GM23248 (cell line): ENCODE measurements around the gene TOR1AIP2. TPM values are rescaled to one million over a fixed set of nuclear protein-coding genes. Genes with fewer than 3 reads are reported as not detected.

Experiments
- DNase-seq: peaks from one replicate; pipeline ENCODE4 v3.0.0-alpha.2; 2015
- H2AFZ ChIP-seq: fragments of 200-600 bp; sonication (generic); 2 replicates; pipeline ENCODE4 v1.6.1; 2016; ENCODE audit warnings: antibody characterized with exemption
- H3F3A ChIP-seq: fragments of 200-600 bp; sonication (generic); 2 replicates; pipeline ENCODE4 v1.6.1; 2016; ENCODE audit warnings: mild to moderate bottlenecking, antibody characterized with exemption, mixed run types; ENCODE audit not compliant: insufficient read depth
- H3K27ac ChIP-seq: fragments of 200-600 bp; sonication (generic); 2 replicates; pipeline ENCODE4 v1.5.1; 2016; ENCODE audit warnings: mild to moderate bottlenecking
- H3K27me3 ChIP-seq: fragments of 200-600 bp; sonication (generic); replicated peaks from 2 replicates; pipeline ENCODE4 v1.6.1; 2016; ENCODE audit warnings: mild to moderate bottlenecking; ENCODE audit not compliant: insufficient read depth
- H3K36me3 ChIP-seq: fragments of 200-600 bp; sonication (generic); 2 replicates; pipeline ENCODE4 v1.6.1; 2016; ENCODE audit warnings: low read depth, mild to moderate bottlenecking
- H3K4me1 ChIP-seq: fragments of 200-600 bp; sonication (generic); 2 replicates; pipeline ENCODE4 v1.6.1; 2016; ENCODE audit warnings: mild to moderate bottlenecking; ENCODE audit not compliant: insufficient read depth
- H3K4me2 ChIP-seq: fragments of 200-600 bp; sonication (generic); one replicate; pipeline ENCODE4 v1.6.1; 2016; ENCODE audit warnings: mild to moderate bottlenecking; ENCODE audit not compliant: unreplicated experiment
- H3K4me3 ChIP-seq: fragments of 200-600 bp; sonication (generic); 2 replicates; pipeline ENCODE4 v1.5.1; 2016; ENCODE audit warnings: mild to moderate bottlenecking
- H3K79me2 ChIP-seq: fragments of 200-600 bp; sonication (generic); 2 replicates; pipeline ENCODE4 v1.6.1; 2016; ENCODE audit warnings: mild to moderate bottlenecking; ENCODE audit not compliant: insufficient read depth
- H3K9ac ChIP-seq: fragments of 200-600 bp; sonication (generic); 2 replicates; pipeline ENCODE4 v1.6.1; 2016; ENCODE audit warnings: mild to moderate bottlenecking
- H3K9me2 ChIP-seq: fragments of 200-600 bp; sonication (generic); 2 replicates; pipeline ENCODE4 v1.6.1; 2016; ENCODE audit warnings: mixed run types, mild to moderate bottlenecking, moderate library complexity; ENCODE audit not compliant: insufficient read depth
- H3K9me3 ChIP-seq: fragments of 200-600 bp; sonication (generic); one replicate; pipeline ENCODE4 v1.6.1; 2017; ENCODE audit warnings: low read depth
- H4K20me1 ChIP-seq: fragments of 200-600 bp; sonication (generic); 2 replicates; pipeline ENCODE4 v1.6.0; 2016; ENCODE audit not compliant: insufficient read depth
- EZH2 ChIP-seq: fragments of 200-600 bp; sonication (generic); IDR thresholded peaks from 2 replicates; pipeline ENCODE4 v1.6.1; 2018; ENCODE audit warnings: antibody characterized with exemption, mild to moderate bottlenecking; ENCODE audit not compliant: insufficient read depth, poor library complexity, severe bottlenecking
- EZH2phosphoT487 ChIP-seq: fragments of 200-600 bp; sonication (generic); IDR thresholded peaks from 2 replicates; pipeline ENCODE4 v1.6.1; 2018; ENCODE audit warnings: antibody characterized with exemption, moderate library complexity, mild to moderate bottlenecking, low read depth; ENCODE audit not compliant: insufficient read depth
- WGBS, 2 experiments: methylation state at CpG; one replicate each; pipeline ENCODE4 v1.1.6; 2015 to 2017; ENCODE audit warnings: low lambda C conversion rate in 2 of 2, low coverage in 1 of 2; ENCODE audit errors: missing lambda C conversion rate in 2 of 2; 5-methylcytosine and 5-hydroxymethylcytosine counted together
- in situ Hi-C: fragments of 300-500 bp; cut with MboI; formaldehyde crosslinking; loops from 2 replicates; pipeline ENCODE4 v1.15.0; 2020
- polyA plus RNA-seq: library from polyadenylated mRNA; unstranded; fragments of >200 nt; fragmentation: Nextera tagmentation; extraction: Ambion mirVana; gene quantifications from 2 replicates; pipeline ENCODE4 v1.2.1, GENCODE V29; 2016
- total RNA-seq: library from RNA; depleted of rRNA; stranded (reverse); fragments of >200 nt; shearing (Covaris generic); gene quantifications from 2 replicates; pipeline ENCODE4 v1.2.3, GENCODE V29; 2014

The TOR1AIP2 gene
- total and polyA plus RNA-seq, 2 experiments from 2014 or later = 37.2 to 97.1 TPM

GRCh38 chr1:179803104-179803503 lies 74.5 kb downstream of the TOR1AIP2 start:
- no peaks in the 10 kb centered on the region for H4K20me1 ChIP-seq
- no peaks in the 10 kb centered on the region for H3F3A ChIP-seq
- 31 to 46% methylated on average over 6 of the region's 6 CpGs for WGBS, 2 experiments
- H3K79me2 ChIP-seq = no peaks in the 10 kb centered on the region
- no peak overlapping the region for H3K4me3 ChIP-seq
- H3K9me2 ChIP-seq = no peaks in the 10 kb centered on the region
- no peak overlapping the region for H3K9ac ChIP-seq
- no peak overlapping the region for H3K4me2 ChIP-seq
- H3K27ac ChIP-seq = no peak overlapping the region
- no peaks in the 10 kb centered on the region for H3K36me3 ChIP-seq
- H3K9me3 ChIP-seq = no peaks in the 10 kb centered on the region
- in situ Hi-C loops = no loop called here
- TF ChIP-seq EZH2 = no peak
- no peak for TF ChIP-seq EZH2phosphoT487
- no peak overlapping the region for H2AFZ ChIP-seq
- H3K4me1 ChIP-seq = no peaks in the 10 kb centered on the region
- DNase-seq = no peak
- peaks cover 23% of the 10 kb centered on the region for H3K27me3 ChIP-seq

- TF ChIP-seq EZH2phosphoT487 (no peak), EZH2 (no peak)
- no peak for DNase-seq
- Histone ChIP-seq H2AFZ (no peak overlapping the region), H3K9me3 (no peaks in the 10 kb centered on the region), H3K27ac (no peak overlapping the region), H4K20me1 (no peaks in the 10 kb centered on the region), H3K4me2 (no peak overlapping the region), H3K9ac (no peak overlapping the region), H3K36me3 (no peaks in the 10 kb centered on the region), H3K27me3 (peaks cover 23% of the 10 kb centered on the region), H3K79me2 (no peaks in the 10 kb centered on the region), H3K9me2 (no peaks in the 10 kb centered on the region), H3F3A (no peaks in the 10 kb centered on the region), H3K4me3 (no peak overlapping the region), H3K4me1 (no peaks in the 10 kb centered on the region)
- 52% methylated on average over 4 of the region's 4 CpGs for whole genome bisulfite sequencing, 2 experiments
- in situ Hi-C loops = no loop called here
Measured at GRCh38 chr1:179800481-179800880, 77.1 kb downstream of the TOR1AIP2 start.

DNA sequence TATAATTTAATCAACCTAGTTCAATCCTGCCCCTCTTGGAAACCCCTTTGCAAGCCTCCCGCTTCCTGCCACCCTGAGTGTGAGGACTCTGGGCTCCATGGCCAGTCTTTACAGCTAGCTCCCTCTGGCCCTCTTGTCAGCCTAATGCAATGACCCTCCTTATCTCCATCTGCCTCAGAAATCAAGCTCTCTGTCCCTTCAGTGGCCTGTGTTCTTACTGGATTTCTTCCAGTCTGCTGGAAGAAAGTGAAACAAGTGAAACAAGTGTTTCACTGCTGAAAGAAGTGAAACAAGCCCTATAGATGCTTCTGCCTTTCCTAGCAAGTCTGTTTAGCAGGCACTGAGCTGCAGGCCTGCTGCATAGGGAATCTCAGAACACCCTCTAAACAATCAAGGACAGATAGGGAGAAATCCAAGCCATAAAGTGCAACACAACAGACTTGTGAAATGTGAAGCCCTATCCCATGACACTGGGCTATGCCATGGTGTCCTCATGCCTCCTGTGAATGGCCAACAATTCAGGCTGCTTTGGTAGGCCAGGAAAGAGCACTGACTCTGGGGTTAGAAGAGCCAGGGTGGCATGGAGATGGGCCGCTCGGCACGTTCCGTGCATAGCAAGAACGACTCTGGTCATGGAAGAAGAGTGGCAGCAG lies 78.6 kb downstream of the TOR1AIP2 start:
- Histone ChIP-seq H3K9me2 (no peaks in the 10 kb centered on the region), H3K4me3 (no peak overlapping the region), H3K27me3 (peaks cover 15% of the 10 kb centered on the region), H2AFZ (no peak overlapping the region), H4K20me1 (no peaks in the 10 kb centered on the region), H3K4me2 (no peak overlapping the region), H3K4me1 (no peaks in the 10 kb centered on the region), H3F3A (no peaks in the 10 kb centered on the region), H3K9me3 (no peaks in the 10 kb centered on the region), H3K9ac (no peak overlapping the region), H3K79me2 (no peaks in the 10 kb centered on the region), H3K36me3 (no peaks in the 10 kb centered on the region), H3K27ac (no peak overlapping the region)
- in situ Hi-C loops = no loop called here
- no peak for TF ChIP-seq EZH2phosphoT487
- no peak for TF ChIP-seq EZH2
- WGBS, 2 experiments = 76 to 78% methylated on average over 6 of the region's 6 CpGs
- no peak for DNase-seq

- no peak overlapping the region for H3K27ac ChIP-seq
- no peaks in the 10 kb centered on the region for H3K9me2 ChIP-seq
- no peaks in the 10 kb centered on the region for H3K36me3 ChIP-seq
- peaks cover 15% of the 10 kb centered on the region for H3K27me3 ChIP-seq
- in situ Hi-C loops = no loop called here
- no peaks in the 10 kb centered on the region for H3K9me3 ChIP-seq
- 62 to 68% methylated on average over 10 of the region's 10 CpGs for WGBS, 2 experiments
- no peaks in the 10 kb centered on the region for H4K20me1 ChIP-seq
- no peak for TF ChIP-seq EZH2phosphoT487
- TF ChIP-seq EZH2 = no peak
- no peaks in the 10 kb centered on the region for H3K4me1 ChIP-seq
- no peak overlapping the region for H3K4me2 ChIP-seq
- DNase-seq = no peak
- H3F3A ChIP-seq = no peaks in the 10 kb centered on the region
- no peak overlapping the region for H3K9ac ChIP-seq
- no peak overlapping the region for H2AFZ ChIP-seq
- H3K79me2 ChIP-seq = no peaks in the 10 kb centered on the region
- H3K4me3 ChIP-seq = no peak overlapping the region
Measured at GRCh38 chr1:179798213-179798863, 79.3 kb downstream of the TOR1AIP2 start.
